AG10803 (cell line): ENCODE measurements around the gene ISCA1.

Experiments
- DNase-seq: peaks from one replicate; pipeline ENCODE4 v3.0.0; 2010; ENCODE audit warnings: low read depth
- H3K4me3 ChIP-seq: 2 replicates; pipeline ENCODE4 v1.5.1; 2011; ENCODE audit warnings: mild to moderate bottlenecking, low read length, control low read depth
- TF ChIP-seq, protein P1 (sequence below): conservative IDR thresholded peaks from 2 replicates; pipeline ENCODE4 v1.5.1; 2011; ENCODE audit warnings: mild to moderate bottlenecking, low read length, control low read depth, inconsistent platforms

ISCA1 gene

DNA sequence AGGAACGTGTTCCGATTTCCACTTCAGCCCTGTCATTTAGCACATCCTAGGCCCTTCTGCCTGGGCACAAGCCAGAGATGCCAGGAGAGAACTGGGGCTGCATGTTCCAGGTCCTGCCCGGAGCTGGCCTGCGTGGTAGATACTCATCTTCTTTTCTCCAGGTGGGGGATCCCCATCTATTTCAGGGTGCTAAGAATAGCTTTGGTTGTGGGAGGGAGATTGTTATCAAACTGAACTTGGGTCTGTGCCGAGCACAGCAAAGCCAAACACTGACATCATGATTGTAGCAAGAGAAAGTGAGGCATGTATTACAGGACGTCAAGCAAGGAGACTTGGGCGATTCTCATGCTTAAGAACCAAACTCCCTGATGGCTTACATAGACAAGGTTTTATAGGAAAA lies 41.1 kb downstream of the ISCA1 start:
- no peak overlapping the region for H3K4me3 ChIP-seq
- DNase-seq: no peak
- TF ChIP-seq, protein P1, sequence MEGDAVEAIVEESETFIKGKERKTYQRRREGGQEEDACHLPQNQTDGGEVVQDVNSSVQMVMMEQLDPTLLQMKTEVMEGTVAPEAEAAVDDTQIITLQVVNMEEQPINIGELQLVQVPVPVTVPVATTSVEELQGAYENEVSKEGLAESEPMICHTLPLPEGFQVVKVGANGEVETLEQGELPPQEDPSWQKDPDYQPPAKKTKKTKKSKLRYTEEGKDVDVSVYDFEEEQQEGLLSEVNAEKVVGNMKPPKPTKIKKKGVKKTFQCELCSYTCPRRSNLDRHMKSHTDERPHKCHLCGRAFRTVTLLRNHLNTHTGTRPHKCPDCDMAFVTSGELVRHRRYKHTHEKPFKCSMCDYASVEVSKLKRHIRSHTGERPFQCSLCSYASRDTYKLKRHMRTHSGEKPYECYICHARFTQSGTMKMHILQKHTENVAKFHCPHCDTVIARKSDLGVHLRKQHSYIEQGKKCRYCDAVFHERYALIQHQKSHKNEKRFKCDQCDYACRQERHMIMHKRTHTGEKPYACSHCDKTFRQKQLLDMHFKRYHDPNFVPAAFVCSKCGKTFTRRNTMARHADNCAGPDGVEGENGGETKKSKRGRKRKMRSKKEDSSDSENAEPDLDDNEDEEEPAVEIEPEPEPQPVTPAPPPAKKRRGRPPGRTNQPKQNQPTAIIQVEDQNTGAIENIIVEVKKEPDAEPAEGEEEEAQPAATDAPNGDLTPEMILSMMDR: no peak

DNA sequence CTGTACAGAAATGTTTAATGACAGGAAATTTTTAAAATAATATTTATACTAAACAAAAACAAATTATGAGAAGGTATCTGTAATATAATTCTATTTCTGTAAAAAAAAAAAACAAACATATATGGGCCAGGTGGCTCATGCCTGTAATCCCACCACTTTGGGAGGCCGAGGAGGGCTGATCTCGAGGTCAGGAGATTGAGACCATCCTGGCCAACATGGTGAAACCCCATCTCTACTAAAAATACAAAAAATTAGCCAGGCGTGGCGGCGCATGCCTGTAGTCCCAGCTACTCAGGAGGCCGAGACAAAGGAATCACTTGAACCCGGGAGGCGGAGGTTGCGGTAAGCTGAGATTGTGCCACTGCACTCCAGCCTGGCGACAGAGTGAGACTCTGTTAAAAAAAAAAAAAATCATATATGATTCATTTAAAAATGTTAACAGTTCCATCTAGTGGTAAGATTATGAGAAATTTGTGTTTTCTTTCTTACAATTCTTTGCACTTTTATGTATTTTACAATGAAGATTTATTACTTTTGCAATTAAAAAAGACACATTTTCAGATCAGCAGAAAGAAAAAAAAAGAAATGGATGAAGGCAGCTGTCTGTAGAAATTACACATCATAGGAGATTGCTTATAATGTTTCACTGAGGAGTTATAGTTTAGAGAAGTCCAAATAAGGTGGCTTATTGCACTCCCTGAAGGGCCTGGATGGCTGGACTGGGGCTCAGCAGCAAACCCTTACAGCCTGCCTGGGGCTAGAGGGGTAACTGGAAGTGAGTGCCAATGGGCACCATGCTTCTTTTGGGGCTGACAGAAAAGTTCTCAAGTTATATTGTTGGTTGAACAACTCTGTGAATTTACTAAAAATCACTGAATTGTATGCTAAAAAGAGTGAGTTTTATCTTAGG lies 43.2 kb downstream of the ISCA1 start:
- H3K4me3 ChIP-seq: no peak overlapping the region
- no peak for DNase-seq
- TF ChIP-seq, protein P1: no peak

DNA sequence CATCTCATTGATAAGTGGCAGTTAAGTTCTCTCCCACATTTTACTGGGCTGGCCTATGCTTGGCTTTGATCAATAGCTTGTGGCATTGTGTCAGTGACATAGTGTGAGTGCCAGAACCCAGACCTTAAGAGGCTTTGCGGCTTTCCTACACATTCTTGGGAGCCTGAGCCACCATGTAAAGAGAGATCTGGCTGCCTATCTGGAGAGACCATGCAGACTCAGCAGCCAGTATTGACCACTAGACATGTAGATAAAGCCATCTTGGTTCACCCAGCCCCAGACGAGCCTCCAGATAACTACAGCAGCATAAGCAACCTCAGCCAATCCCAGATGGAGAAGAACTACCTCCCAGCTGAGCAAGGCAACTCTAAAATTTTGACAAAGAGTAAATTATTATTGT lies 51.5 kb downstream of the ISCA1 start:
- no peak overlapping the region for H3K4me3 ChIP-seq
- DNase-seq: no peak
- TF ChIP-seq, protein P1: no peak

GRCh38 chr9:86222667-86223066 lies 59.7 kb downstream of the ISCA1 start:
- TF ChIP-seq, protein P1: no peak
- no peak for DNase-seq
- H3K4me3 ChIP-seq: no peak overlapping the region

DNA sequence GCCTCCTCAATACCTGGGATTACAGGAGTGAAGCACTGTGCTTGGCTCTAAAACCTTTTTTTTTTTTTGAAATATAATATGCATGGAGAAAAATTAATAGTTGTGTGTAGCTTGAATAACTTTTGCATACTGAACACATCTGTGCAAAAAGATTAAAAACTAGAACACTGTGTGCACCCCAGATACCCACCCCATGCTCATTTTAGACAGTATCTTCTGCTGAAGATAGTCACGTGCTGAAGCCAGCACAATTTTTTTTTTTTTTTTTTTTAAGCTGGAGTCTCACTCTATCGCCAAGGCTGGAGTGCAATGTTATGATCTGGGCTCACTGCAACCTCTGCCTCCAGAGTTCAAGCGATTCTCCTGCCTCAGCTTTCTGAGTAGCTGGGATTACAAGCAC lies 62.7 kb downstream of the ISCA1 start:
- TF ChIP-seq, protein P1: no peak
- no peak for DNase-seq
- H3K4me3 ChIP-seq: no peak overlapping the region

DNA sequence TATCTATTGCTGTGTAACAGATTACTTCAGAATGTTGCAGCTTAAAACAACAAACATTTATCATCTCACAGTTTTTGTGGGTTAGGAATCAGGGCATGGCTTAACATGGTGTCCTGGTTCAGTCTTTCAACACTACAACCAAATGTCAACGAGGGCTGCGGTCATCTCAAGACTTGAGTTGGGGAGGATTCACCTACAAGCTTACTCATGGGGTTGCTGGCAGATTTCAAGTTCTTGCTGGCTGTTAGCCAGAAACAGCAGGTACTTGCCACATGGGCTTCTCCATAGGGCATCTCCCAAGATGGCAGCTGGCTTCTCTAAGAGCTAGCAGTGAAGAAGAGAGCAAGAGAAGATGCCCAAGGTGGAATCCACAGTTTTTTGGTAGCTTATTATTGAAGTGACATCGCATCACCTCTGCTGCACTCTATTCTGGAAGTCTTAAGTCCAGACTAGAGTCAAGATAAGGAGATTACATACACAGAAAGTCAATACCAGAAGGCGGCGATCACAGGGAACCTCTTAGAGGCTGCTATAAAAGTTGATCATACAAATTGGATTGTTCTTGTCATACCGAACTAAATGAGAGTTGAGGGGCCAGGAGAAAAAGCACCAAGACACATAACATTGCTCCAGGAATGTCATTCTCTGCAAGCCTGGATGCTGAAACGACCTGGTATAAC lies 65.1 kb downstream of the ISCA1 start:
- no peak overlapping the region for H3K4me3 ChIP-seq
- TF ChIP-seq, protein P1: no peak
- no peak for DNase-seq
